GM19238 (cell line): ENCODE results near the gene BRF1.

Experiments
- DNase-seq: peaks from one replicate; pipeline ENCODE4 v3.0.0; 2011; ENCODE audit warnings: low spot score; ENCODE audit not compliant: insufficient read length

Gene BRF1

GRCh38 chr14:105229099-105229655 lies 71.6 kb downstream of the BRF1 start:
- DNase-seq: no peak

GRCh38 chr14:105228562-105228961 lies 72.2 kb downstream of the BRF1 start:
- DNase-seq: no peak

- DNase-seq: no peak
These were observed 73.5 kb downstream of the BRF1 start for GRCh38 chr14:105227346-105227745.

DNA sequence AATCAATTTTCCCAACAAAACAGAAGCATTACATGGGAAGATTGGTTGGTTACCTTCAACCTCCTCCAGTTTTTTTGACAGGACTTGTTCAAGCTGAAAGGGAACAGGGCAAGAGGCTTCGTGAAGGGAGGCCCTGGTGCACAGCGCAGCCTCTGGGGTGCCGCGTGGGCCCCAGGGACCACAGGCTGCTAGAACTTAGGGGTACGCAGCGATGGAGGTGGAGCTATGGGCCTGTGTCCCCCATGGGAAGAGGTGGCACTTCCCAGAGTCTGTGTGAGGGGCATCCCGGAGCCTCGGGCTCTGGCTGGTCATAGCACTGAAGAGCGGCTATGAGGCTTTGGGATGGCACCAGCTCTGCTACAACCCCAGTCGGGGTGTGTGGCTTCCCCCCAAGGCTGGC lies 74.6 kb downstream of the BRF1 start:
- DNase-seq: no peak

- DNase-seq: no peak
These were observed 75.8 kb downstream of the BRF1 start for GRCh38 chr14:105224845-105225570.

DNA sequence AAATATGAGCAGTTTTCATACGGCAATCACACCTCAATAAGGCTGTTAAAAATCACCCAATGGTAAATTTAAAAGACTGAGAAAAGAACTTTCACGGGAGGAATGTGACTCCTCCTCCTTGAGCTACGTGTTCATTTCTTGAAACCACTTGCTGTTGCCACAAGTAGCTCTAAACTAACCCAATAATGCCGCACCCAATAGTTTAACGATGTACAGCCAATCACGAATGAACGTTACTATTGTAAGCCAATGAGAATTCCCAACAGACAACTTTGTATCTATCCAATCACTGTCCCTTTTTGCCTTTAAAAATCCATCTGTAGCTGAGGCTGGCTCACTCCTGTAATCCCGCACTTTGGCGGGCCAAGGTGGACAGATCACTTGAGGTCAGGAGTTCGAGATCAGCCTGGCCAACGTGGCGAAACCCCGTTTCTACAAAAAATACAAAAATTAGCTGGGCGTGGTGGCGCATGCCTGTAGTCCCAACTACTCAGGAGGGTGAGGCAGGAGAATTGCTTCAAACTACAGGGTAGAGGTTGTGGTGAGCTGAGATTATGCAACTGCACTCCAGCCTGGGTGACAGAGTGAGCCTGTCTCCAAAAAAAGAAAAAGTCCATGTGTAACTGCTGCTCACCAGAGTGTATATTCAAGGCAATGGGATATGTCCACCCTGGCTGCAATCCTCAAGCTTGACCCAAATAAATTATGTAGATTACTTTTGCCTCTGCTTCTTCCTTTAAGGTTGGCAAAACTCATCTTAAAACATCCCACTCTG lies 76.8 kb downstream of the BRF1 start:
- DNase-seq: no peak

- DNase-seq: no peak
These were observed 77.5 kb downstream of the BRF1 start for GRCh38 chr14:105223260-105223659.

DNA sequence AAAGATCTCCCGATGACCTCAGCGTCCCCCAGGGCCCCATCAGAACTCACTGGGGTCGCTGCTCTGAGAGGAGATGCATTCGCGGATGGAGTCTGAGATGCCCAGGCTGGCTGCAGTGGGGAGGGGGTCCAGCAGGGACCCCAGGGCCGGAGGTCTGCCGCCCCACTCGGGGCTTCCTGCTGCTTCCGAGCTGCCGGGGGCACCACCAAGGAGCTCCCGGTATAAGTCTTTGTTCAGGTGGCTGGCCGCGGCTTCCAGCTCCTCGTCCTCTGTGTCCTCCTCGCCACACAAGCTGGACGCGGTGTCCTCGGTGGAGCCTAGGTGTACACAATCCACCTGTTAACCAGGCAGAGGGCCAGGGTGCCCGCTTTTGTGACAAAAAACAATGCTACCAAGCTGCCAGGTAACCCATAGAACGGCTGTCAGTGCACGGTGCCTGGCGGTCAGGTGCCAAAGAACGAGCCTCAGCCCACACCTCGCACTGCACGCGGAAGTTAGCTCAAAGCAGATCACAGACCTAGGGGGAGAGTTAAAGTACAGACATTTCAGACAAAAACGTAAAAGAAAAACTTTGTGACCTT lies 79.1 kb downstream of the BRF1 start:
- DNase-seq: no peak

- no peak for DNase-seq
These were observed 79.9 kb downstream of the BRF1 start for GRCh38 chr14:105220699-105221597.

DNA sequence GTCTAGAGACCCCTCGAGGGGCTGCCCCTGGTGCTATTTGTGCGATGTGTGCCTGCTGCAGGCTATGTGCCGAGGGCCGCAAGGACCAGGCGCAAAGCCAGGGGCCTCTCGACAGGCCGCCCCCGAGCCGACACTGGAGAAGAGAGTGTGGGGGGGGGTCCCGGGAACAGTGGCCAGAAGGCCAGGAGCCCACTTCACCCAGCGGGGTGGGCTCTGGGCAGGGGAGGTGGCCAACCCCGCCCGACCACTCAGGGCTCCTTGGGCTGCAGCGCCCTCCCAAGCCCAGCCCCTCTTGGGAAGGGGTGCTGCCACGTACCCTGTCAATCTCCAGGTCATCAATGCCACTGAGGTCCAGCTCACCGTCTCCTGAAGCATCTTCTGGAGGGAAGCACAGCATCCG lies 81.0 kb downstream of the BRF1 start:
- DNase-seq: no peak

DNA sequence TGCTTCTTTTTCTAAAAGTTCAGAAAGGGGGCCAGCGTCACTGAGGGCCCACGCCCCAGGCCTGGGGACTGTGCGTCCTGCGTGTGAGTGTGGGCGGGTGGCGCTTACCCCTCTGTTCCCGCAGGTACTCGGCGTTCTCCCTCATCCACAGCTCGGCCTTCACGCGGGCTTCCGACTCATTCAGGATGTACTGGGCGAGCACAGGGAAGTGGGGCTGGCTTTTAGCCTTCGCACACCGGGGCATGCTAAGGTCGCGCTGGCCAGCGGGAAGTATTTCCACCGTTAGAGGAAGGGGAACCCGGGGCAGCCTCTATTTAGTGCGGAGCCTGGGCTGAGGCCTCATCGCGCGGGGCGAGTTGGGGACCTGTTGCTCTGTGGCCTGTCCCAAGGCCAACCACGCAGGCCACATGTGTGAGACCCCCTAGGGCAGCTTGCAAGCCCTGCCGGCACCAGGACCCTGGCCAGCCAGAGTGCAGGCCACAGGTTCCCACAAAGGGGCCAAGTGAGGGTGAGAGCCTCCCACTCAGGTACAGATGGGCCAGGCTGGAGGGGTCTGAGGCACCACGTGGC lies 81.7 kb downstream of the BRF1 start:
- DNase-seq: no peak

DNA sequence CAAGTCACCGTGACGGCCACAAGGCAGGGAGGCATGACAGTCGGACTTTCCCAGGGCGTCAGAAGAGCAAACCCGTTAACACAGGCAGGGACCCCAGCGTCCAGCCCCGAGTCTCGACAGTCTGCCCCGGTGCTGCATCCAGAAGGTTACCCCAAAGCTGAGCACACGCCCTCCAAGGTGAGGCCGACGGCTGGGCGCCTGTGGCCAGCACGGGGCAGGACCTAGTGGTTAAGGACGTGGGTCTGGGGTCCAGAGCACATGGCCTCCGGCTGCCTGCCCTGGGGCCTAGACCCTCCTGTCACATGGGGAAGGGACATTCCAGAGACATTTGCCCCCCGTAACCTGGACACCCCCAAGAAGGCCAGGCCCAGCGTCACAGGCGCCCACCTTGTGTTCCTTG lies 82.2 kb downstream of the BRF1 start:
- no peak for DNase-seq

GRCh38 chr14:105217774-105218173 lies 83.0 kb downstream of the BRF1 start:
- DNase-seq: no peak

DNA sequence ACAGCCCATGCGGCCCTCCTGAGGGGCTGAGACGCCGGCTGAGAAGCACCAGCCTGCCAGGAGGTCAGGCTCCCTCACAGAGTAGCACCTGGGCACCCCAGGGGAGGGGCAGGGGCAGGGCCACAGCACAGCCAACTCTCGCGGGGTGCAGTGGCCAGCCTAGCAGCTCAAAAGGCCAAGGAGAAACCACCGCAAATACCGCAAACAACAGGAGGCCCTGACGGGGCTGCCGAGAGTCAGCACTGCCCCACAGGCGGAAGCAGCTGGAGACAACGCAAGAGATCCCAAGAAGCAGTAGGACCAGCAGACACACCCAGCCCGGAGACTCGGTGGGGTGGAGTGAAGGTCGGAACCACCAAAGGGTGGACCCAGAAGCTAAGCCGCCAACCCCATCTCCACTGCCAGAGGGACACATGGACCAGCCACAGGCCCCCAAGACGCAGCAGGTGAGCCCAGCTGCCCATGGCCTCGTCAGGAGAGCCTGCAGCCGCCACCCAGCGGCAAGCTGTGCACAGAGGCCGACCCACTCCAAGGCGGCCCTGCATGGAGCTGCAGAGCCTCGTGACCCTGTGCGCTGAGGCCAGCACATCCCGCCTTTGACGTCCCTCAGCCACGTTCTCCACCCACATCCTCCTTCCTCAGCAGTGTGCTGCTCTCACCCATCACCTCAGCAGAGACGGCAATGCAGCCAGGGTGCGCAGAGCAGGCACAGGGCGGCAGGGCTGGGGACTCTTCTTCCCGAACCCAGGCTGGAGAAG lies 84.1 kb downstream of the BRF1 start:
- no peak for DNase-seq

- no peak for DNase-seq
These were observed 85.2 kb downstream of the BRF1 start for GRCh38 chr14:105215602-105216001.

- DNase-seq: no peak
These were observed 86.4 kb downstream of the BRF1 start for GRCh38 chr14:105214324-105214915.

DNA sequence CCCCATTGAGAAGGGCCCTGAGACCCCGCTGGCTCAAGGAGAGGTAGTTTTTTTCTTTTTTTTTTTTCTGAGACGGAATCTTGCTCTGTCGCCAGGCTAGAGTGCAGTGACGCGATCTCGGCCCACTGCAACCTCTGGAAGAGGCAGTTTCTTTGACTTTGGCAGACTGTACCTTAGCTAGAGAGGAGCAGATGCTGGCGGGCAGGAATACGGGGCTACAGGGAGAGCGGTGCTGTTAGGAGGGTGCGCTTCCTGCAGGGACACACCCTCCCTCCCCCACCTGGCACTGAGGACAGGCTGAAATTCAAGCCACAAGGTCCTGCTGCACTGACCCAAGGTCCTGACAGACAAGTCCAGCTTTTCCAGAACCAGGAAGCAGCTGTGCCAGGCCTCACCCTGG lies 87.4 kb downstream of the BRF1 start:
- no peak for DNase-seq

DNA sequence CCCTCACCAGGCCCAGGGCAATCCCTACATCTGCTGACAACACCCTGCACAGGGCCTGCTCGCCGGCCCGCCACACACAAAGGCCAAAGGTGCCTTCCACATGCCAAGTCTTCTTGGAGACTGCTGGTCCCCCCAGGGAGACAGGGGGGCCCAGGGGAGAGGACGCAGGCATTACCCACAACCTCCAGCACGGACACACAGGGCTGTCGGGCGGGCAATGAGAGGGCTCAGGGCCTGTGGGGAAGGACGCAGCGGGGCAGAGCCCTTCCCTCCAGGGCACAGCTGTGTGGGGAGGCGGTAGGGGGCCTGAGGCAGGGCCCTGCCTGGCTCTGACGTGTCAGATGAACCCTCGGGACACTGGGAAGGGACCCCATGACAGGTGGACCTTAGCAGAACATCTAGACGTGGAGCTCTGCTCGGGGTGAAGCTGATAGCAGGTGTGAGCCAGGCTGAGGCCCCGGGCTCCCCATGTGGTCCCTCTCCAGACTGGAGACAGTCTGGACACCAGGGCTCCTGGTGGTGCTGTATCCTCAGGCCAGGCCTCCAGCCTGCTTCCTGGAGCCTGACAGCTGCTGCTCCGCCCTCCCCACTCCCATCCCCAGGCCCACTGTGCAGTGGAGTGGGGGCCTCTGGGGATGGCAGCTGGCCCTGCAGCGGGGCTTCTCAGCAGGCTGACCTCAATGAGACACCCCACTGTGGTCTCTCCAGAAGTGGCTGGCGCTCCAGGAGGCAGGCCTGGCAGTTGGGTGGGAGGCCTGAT lies 88.1 kb downstream of the BRF1 start:
- DNase-seq: no peak

GRCh38 chr14:105211758-105212089 lies 89.1 kb downstream of the BRF1 start:
- DNase-seq: no peak
